ENCODE results near the gene GAST.

- TF ChIP-seq EP300 (IDR thresholded peaks at IDR 0.05) (no peak), CTCF (IDR thresholded peaks at IDR 0.05) (no peak), POLR2A (IDR thresholded peaks at IDR 0.05; ENCODE audit: low read depth) (no peak), POLR2AphosphoS5 (IDR thresholded peaks at IDR 0.05) (peak; percentile 30 to 78)
Measured at GRCh38 chr17:41697122-41697962, 14.8 kb upstream of the GAST start.
